ENCODE measurements around the gene SULT4A1. TPM values are rescaled to one million over a fixed set of nuclear protein-coding genes. Genes with fewer than 3 reads are reported as not detected.

The SULT4A1 gene
- total RNA-seq, 4 donors from 2014 or later, result 1.0 to 1.3 (median 1.3) TPM

- H3K4me1 ChIP-seq, result no peaks in the 10 kb centered on the region
- no peaks in the 10 kb centered on the region for H3K27me3 ChIP-seq
- 83% methylated on average over 8 of the region's 9 CpGs for WGBS
- H3K36me3 ChIP-seq, result peaks cover 0 to 13% (median 2%) of the 10 kb centered on the region in 4 donors
- intact Hi-C loops (cut with DNase I), result no loop called here
- DNase-seq (ENCODE audit: extremely low spot score), result peak; percentile 75
- H3K9me3 ChIP-seq, result no peaks in the 10 kb centered on the region
- no peak for TF ChIP-seq POLR2A (IDR thresholded peaks at IDR 0.05; ENCODE audit: low read depth)
- no peak for TF ChIP-seq POLR2AphosphoS5 (IDR thresholded peaks at IDR 0.05)
- no peak for TF ChIP-seq EP300 (IDR thresholded peaks at IDR 0.05)
- TF ChIP-seq CTCF (IDR thresholded peaks at IDR 0.05), result no peak
- no peak overlapping the region for H3K4me3 ChIP-seq
- no peak overlapping the region for H3K27ac ChIP-seq (replicated peaks in 1 of 4)
Observed at GRCh38 chr22:43776081-43776670, 86.1 kb downstream of the SULT4A1 start.

Small RNA genes within 50 kb of the gene (small RNA-seq; reads per million reads assigned to genes)
- 0 reads per million in 3 donors for gene HMGN2P9

Other genes starting within 250 kb of the SULT4A1 start
- gene EFCAB6, start 50.2 kb downstream of the SULT4A1 start, total RNA-seq, result 1 to 10 TPM; 1.2 to 4.0 (median 3.0) TPM
- gene PNPLA5, start 29.5 kb upstream of the SULT4A1 start, total RNA-seq, result not detected
- gene PNPLA3, start 61.3 kb upstream of the SULT4A1 start, total RNA-seq, result under 1 TPM in 1 of 4 donors, not detected in 3; 0.39 TPM
- 10 to 100 TPM; 21.6 to 28.6 (median 27.2) TPM for gene SAMM50, start 92.9 kb upstream of the SULT4A1 start, total RNA-seq
- 100 to 1,000 TPM in 1 of 4 donors, 10 to 100 TPM in 3; 22.0 to 107 (median 45.5) TPM for gene PARVB, start 161.8 kb upstream of the SULT4A1 start, total RNA-seq